Hepatic stellate cell (primary cell): ENCODE results near the gene PELI2.

Experiments
- DNase-seq: peaks from one replicate; pipeline ENCODE4 v3.0.0; 2011; ENCODE audit warnings: low spot score

Gene PELI2

DNA sequence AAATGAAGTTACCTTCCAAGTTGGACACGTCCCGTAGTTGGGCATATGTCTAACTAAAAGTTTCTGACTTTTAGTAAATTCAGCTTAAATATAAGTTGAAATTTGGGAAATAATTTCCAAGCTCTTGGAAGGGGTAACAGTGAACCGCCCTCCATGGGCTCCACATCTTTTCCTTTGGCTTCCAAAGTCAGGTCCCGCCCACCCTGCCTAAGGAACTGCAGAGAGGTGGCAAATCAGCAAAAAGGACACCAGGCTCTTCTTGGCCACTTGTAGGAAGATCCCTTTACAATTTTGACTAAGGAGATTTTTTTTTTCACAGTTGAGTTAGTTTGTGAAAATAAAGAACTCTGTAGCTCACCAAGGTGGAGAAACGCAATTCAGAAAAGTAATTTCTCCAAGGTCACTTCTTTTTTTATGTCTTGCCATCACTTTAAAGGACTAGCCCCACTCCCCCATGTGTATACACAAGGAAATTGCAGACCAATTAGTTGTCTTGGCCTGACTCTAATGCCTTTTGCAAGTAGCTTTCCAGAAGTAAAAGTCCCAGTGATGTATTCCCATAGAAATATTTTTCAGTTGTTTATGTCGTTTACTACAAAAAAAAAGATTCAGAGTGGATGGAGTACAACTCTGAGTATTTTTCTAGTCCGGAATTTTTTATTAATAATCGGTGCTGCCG lies 181.2 kb downstream of the PELI2 start:
- DNase-seq = peak; percentile 12

GRCh38 chr14:56300495-56300894 lies 182.3 kb downstream of the PELI2 start:
- DNase-seq = peak; percentile 11

- DNase-seq = no peak
Observed at GRCh38 chr14:56304456-56304855, 186.2 kb downstream of the PELI2 start.

DNA sequence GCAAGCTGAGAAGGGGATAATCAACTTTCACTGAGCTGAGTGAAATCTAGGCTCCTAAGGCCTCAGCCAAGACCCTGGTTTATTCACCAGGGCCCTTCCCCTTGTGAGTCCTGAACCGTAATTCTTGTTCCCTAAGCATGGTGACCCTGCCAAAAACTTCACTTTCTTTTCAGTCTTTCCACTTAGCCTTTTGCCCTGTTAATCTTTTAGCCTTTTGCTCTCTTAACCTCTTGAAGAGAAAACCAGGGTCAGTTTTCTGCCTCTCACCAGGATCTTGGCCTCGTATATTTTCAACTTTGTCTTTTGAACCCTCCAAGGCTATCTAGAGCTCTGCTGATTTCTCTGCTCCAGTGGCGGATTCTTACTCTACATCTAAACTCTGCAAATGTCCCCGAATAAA lies 191.0 kb downstream of the PELI2 start:
- DNase-seq = no peak

- peak; percentile 37 for DNase-seq
Observed at GRCh38 chr14:56310643-56311042, 192.4 kb downstream of the PELI2 start.

DNA sequence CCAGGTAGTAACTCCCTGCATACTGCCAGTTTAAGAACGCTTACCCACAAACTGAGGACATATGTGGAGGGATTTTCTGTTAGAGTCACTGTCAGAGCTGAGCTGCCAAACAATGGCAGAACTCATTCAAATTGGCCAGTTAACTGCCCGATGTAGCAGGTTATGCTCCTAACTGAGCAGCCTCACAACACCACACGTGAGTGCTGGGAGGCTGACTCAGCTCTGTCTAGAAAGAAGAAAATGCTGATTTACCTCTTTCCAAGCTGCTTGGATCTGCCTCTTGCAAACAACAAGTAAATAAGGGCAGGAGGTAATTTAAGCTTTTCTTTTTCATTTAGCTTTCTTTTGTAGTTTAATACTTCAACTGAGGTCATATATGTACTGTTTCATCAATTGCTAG lies 195.6 kb downstream of the PELI2 start:
- DNase-seq = no peak

- no peak for DNase-seq
Observed at GRCh38 chr14:56318393-56319115, 200.3 kb downstream of the PELI2 start.

- no peak for DNase-seq
Observed at GRCh38 chr14:56321861-56322260, 203.7 kb downstream of the PELI2 start.

GRCh38 chr14:56322531-56322930 lies 204.3 kb downstream of the PELI2 start:
- no peak for DNase-seq

DNA sequence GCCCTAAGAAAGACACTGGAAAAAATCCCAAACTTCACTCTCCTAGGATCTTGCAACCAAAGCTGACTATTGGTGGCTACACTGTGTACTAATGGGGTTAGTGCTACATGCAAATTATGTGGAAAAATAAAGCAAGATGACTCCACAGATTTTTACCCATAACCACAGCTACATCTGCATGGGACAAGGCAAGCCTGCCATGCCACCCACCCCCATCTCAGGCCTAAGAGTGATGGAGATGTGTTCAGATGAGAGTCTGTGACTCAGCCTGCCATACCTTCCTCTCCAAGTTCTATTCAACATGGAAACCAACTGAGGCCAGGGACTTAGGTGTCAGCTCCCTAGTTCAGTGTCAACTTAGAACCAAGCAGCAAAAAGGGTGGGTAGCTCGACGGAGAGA lies 206.2 kb downstream of the PELI2 start:
- DNase-seq = no peak

GRCh38 chr14:56324856-56325699 lies 206.9 kb downstream of the PELI2 start:
- DNase-seq = peak; percentile 13

- DNase-seq = no peak
Observed at GRCh38 chr14:56328021-56328420, 209.8 kb downstream of the PELI2 start.

- DNase-seq = no peak
Observed at GRCh38 chr14:56331592-56332216, 213.5 kb downstream of the PELI2 start.

GRCh38 chr14:56333359-56334292 lies 215.4 kb downstream of the PELI2 start:
- peak; percentile 66 for DNase-seq

DNA sequence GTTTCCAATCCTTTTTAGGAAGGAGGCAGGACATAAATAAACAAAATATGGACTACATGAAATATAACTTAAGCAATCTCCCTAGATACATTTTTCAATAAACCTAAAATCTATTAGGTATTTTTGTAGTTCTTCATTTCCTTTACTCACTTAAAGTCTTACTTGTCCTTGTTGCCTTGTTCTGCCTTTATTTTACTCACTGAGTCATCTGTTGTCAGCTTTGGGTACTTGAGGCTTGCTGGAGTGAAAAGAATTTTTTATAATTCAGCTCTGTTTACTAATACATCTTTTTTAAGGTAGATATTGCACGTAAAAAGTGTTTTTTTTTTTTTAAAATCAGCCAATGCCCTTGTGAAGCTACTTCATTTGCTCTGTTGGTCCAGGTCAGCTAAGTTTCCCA lies 216.2 kb downstream of the PELI2 start:
- DNase-seq = no peak

DNA sequence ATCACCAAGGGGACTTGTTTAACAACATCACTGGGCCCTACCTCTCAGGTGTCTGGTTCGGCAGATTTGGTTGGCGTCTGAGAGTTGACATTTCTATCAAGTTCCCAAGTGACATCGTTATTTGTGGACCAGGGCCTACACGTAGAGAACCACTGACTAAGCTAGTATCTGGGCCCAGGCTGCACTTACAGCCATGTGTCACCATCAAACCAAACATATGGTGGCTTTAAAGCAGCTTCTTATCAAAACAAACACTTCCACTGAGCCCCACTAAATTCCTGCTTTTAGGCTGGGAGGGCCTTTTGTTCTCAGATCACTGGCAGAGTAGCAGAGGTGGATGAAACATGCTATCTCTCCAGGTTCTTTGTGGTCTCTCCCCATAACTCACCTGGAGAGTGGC lies 220.5 kb downstream of the PELI2 start:
- DNase-seq = peak; percentile 9

- DNase-seq = peak; percentile 67
Observed at GRCh38 chr14:56339855-56340701, 221.9 kb downstream of the PELI2 start.

GRCh38 chr14:56340932-56341331 lies 222.7 kb downstream of the PELI2 start:
- no peak for DNase-seq

DNA sequence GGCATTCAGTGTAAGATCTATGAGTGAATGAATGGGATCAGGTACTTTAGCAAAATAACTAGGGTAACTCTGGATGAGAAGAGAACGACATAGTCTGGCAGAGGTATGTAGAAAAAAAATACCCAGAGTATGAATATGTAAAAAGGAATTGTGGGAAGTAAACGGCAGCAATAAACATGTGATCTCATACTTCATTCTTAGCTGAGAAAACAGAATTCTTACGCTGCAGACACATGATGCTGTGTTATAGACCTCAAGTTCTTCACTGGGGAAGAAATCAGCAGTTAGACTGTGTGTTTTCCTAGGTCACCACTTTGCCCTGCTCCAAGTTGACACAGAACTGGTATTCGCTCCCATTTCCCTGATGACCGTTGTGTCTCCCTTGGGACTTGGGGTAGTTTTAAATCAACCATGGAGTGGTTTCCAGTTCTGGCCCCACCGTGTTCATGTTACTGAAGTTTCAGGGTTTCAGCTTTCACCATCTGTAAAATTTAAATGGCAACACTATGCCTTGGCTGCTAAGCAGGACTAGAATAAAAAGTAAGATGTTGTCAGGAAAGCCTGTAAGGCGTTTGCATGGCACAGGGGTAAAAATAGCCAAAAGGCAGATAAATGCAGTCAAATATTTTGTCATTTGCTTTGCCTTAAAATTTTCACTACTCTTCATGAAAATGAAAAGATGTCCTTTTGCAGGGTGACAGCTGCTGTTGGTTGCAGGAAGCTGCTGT lies 223.7 kb downstream of the PELI2 start:
- peak; percentile 29 for DNase-seq
